ENCODE data around the gene HOXB3. TPM values are rescaled to one million over a fixed set of nuclear protein-coding genes. Genes with fewer than 3 reads are reported as not detected.

The HOXB3 gene
- total and polyA plus RNA-seq, 2 donors (not counting 1 experiment from before 2014, with no cell fraction given), result 15.7 to 28.6 TPM

- no peaks in the 10 kb centered on the region for H3K9me3 ChIP-seq (ENCODE audit: control insufficient read depth, insufficient read depth, low read depth, low read length)
- H4K20me1 ChIP-seq (ENCODE audit: control insufficient read depth, extremely low read depth, insufficient read depth, low read length), result no peaks in the 10 kb centered on the region
- peak in 1 of 2 donors; percentile 85 for DNase-seq (ENCODE audit: low read depth in 2 of 2)
- peak overlapping the region; percentile 82 for H3K4me2 ChIP-seq (ENCODE audit: extremely low read depth, insufficient read depth, low read length)
- H3K27ac ChIP-seq (ENCODE audit: insufficient read depth, low read length), result peak overlapping the region; percentile 97
- H3K27me3 ChIP-seq (ENCODE audit: control insufficient read depth, insufficient read depth, low read length), result no peaks in the 10 kb centered on the region
- peaks cover 33% of the 10 kb centered on the region for H3K4me1 ChIP-seq (ENCODE audit: control insufficient read depth, extremely low read depth, insufficient read depth, low read length)
- TF ChIP-seq EZH2 (IDR thresholded peaks at IDR 0.05; ENCODE audit: low read length, missing control alignments) (no peak), CTCF (conservative IDR thresholded peaks at IDR 0.05 in 1 of 2, IDR thresholded peaks at IDR 0.05 in 1 of 2; ENCODE audit: low read depth in 1 of 2, low read length in 2 of 2) (no peak)
- no peak overlapping the region for H2AFZ ChIP-seq (ENCODE audit: low read length)
- H3K4me3 ChIP-seq (replicated peaks in 1 of 4; ENCODE audit: control extremely low read depth in 1 of 4, insufficient read depth in 1 of 4, low read depth in 3 of 4, low read length in 4 of 4), result peak overlapping the region; percentile 89 to 99 (median 90)
- H3K9ac ChIP-seq (ENCODE audit: insufficient read depth, low read length), result peak overlapping the region; percentile 90
- H3K36me3 ChIP-seq (ENCODE audit: control insufficient read depth, insufficient read depth, low read length), result peaks cover 8% of the 10 kb centered on the region
- peaks cover 67% of the 10 kb centered on the region for H3K79me2 ChIP-seq (ENCODE audit: control insufficient read depth, insufficient read depth, low read length)
Observed at GRCh38 chr17:48541577-48542113, 48.4 kb downstream of the HOXB3 start.

GRCh38 chr17:48541036-48541576 lies 48.9 kb downstream of the HOXB3 start:
- Histone ChIP-seq H3K79me2 (ENCODE audit: control insufficient read depth, insufficient read depth, low read length) (peaks cover 62% of the 10 kb centered on the region), H3K36me3 (ENCODE audit: control insufficient read depth, insufficient read depth, low read length) (peaks cover 8% of the 10 kb centered on the region), H3K9me3 (ENCODE audit: control insufficient read depth, insufficient read depth, low read depth, low read length) (no peaks in the 10 kb centered on the region), H4K20me1 (ENCODE audit: control insufficient read depth, extremely low read depth, insufficient read depth, low read length) (no peaks in the 10 kb centered on the region), H2AFZ (ENCODE audit: low read length) (no peak overlapping the region), H3K27me3 (ENCODE audit: control insufficient read depth, insufficient read depth, low read length) (no peaks in the 10 kb centered on the region), H3K9ac (ENCODE audit: insufficient read depth, low read length) (peak overlapping the region; percentile 90), H3K4me3 (replicated peaks in 1 of 4; ENCODE audit: control extremely low read depth in 1 of 4, insufficient read depth in 1 of 4, low read depth in 3 of 4, low read length in 4 of 4) (peak overlapping the region; percentile 34 to 99 (median 90)), H3K4me1 (ENCODE audit: control insufficient read depth, extremely low read depth, insufficient read depth, low read length) (peaks cover 33% of the 10 kb centered on the region), H3K27ac (ENCODE audit: insufficient read depth, low read length) (peak overlapping the region; percentile 97), H3K4me2 (ENCODE audit: extremely low read depth, insufficient read depth, low read length) (peak overlapping the region; percentile 82)
- peak in 1 of 2 donors; percentile 60 for DNase-seq (ENCODE audit: low read depth in 2 of 2)
- TF ChIP-seq EZH2 (IDR thresholded peaks at IDR 0.05; ENCODE audit: low read length, missing control alignments) (no peak), CTCF (conservative IDR thresholded peaks at IDR 0.05 in 1 of 2, IDR thresholded peaks at IDR 0.05 in 1 of 2; ENCODE audit: low read depth in 1 of 2, low read length in 2 of 2) (no peak)

GRCh38 chr17:48540213-48540612 lies 49.8 kb downstream of the HOXB3 start:
- DNase-seq (ENCODE audit: low read depth in 2 of 2), result peak; percentile 32 to 77
- TF ChIP-seq EZH2 (IDR thresholded peaks at IDR 0.05; ENCODE audit: low read length, missing control alignments) (no peak), CTCF (conservative IDR thresholded peaks at IDR 0.05 in 1 of 2, IDR thresholded peaks at IDR 0.05 in 1 of 2; ENCODE audit: low read depth in 1 of 2, low read length in 2 of 2) (no peak)
- peaks cover 8% of the 10 kb centered on the region for H3K36me3 ChIP-seq (ENCODE audit: control insufficient read depth, insufficient read depth, low read length)
- peaks cover 26% of the 10 kb centered on the region for H3K4me1 ChIP-seq (ENCODE audit: control insufficient read depth, extremely low read depth, insufficient read depth, low read length)
- no peak overlapping the region for H2AFZ ChIP-seq (ENCODE audit: low read length)
- no peak overlapping the region for H3K9ac ChIP-seq (ENCODE audit: insufficient read depth, low read length)
- no peaks in the 10 kb centered on the region for H3K27me3 ChIP-seq (ENCODE audit: control insufficient read depth, insufficient read depth, low read length)
- peaks cover 53% of the 10 kb centered on the region for H3K79me2 ChIP-seq (ENCODE audit: control insufficient read depth, insufficient read depth, low read length)
- H3K4me3 ChIP-seq (replicated peaks in 1 of 4; ENCODE audit: control extremely low read depth in 1 of 4, insufficient read depth in 1 of 4, low read depth in 3 of 4, low read length in 4 of 4), result peak overlapping the region in 2 of 4 experiments; percentile 90 to 99
- peak overlapping the region; percentile 34 for H3K27ac ChIP-seq (ENCODE audit: insufficient read depth, low read length)
- no peaks in the 10 kb centered on the region for H4K20me1 ChIP-seq (ENCODE audit: control insufficient read depth, extremely low read depth, insufficient read depth, low read length)
- H3K4me2 ChIP-seq (ENCODE audit: extremely low read depth, insufficient read depth, low read length), result peak overlapping the region; percentile 82
- H3K9me3 ChIP-seq (ENCODE audit: control insufficient read depth, insufficient read depth, low read depth, low read length), result no peaks in the 10 kb centered on the region

All from fibroblast of lung (primary cell).